Neural cell (in vitro differentiated cells): ENCODE measurements around the gene CDHR5. TPM values are rescaled to one million over a fixed set of nuclear protein-coding genes. Genes with fewer than 3 reads are reported as not detected.

Experiments used
- H2AFZ ChIP-seq: fragments of 200-600, 300-800 bp; sonication (generic), shearing (Covaris generic); 2 replicates; pipeline ENCODE4 v1.6.0; 2014; ENCODE audit warnings: low read depth, mild to moderate bottlenecking, antibody characterized with exemption, low read length, moderate library complexity
- H3F3A ChIP-seq: fragments of 200-600 bp; shearing (Covaris generic); 2 replicates; pipeline ENCODE4 v1.6.1; 2016; ENCODE audit warnings: mild to moderate bottlenecking, moderate library complexity, mixed read lengths, antibody characterized with exemption, low read length; ENCODE audit not compliant: insufficient read depth, poor library complexity, severe bottlenecking
- H3K27ac ChIP-seq: fragments of 200-600, 300-800 bp; sonication (generic), shearing (Covaris generic); 2 replicates; pipeline ENCODE4 v1.5.1; 2014; ENCODE audit warnings: mild to moderate bottlenecking, low read length, moderate library complexity
- H3K27me3 ChIP-seq: fragments of 300-800, 200-600 bp; sonication (generic), shearing (Covaris generic); 2 replicates; pipeline ENCODE4 v1.6.0; 2014; ENCODE audit warnings: mild to moderate bottlenecking, low read depth, low read length, moderate library complexity; ENCODE audit not compliant: insufficient read depth
- H3K36me3 ChIP-seq: fragments of 300-800, 200-600 bp; sonication (generic), shearing (Covaris generic); 2 replicates; pipeline ENCODE4 v1.5.1; 2014; ENCODE audit warnings: mild to moderate bottlenecking, antibody characterized with exemption, low read length, moderate library complexity; ENCODE audit not compliant: insufficient read depth
- H3K4me2 ChIP-seq: fragments of 300-800, 200-600 bp; sonication (generic), shearing (Covaris generic); 2 replicates; pipeline ENCODE4 v1.6.0; 2014; ENCODE audit warnings: mild to moderate bottlenecking, low read length
- H3K4me3 ChIP-seq: fragments of 300-800, 200-600 bp; sonication (generic), shearing (Covaris generic); 2 replicates; pipeline ENCODE4 v1.5.1; 2014; ENCODE audit warnings: mild to moderate bottlenecking, low read length, moderate library complexity
- H3K79me2 ChIP-seq: fragments of 200-600 bp; shearing (Covaris generic); replicated peaks from 2 replicates; pipeline ENCODE4 v1.6.0; 2014; ENCODE audit warnings: mild to moderate bottlenecking, low read length, moderate library complexity; ENCODE audit not compliant: insufficient read depth
- H3K9ac ChIP-seq: fragments of 300-800, 200-600 bp; sonication (generic), shearing (Covaris generic); 2 replicates; pipeline ENCODE4 v1.6.1; 2016; ENCODE audit warnings: mild to moderate bottlenecking, low read length, mixed read lengths
- H3K9me2 ChIP-seq: fragments of 200-600 bp; shearing (Covaris generic); 2 replicates; pipeline ENCODE4 v1.6.1; 2016; ENCODE audit warnings: mild to moderate bottlenecking, low read length, mixed read lengths; ENCODE audit not compliant: insufficient read depth
- H3K9me3 ChIP-seq: fragments of 200-600, 300-800 bp; sonication (generic), shearing (Covaris generic); 2 replicates; pipeline ENCODE4 v1.6.1; 2016; ENCODE audit warnings: mild to moderate bottlenecking, mixed run types, low read length, moderate library complexity, mixed read lengths
- H4K20me1 ChIP-seq: fragments of 200-600 bp; shearing (Covaris generic); 2 replicates; pipeline ENCODE4 v1.6.1; 2016; ENCODE audit warnings: mild to moderate bottlenecking, mixed run types; ENCODE audit not compliant: insufficient read depth
- EP300 ChIP-seq: fragments of 450-650 bp; conservative IDR thresholded peaks from 2 replicates; pipeline ENCODE4 v1.6.1; 2014; ENCODE audit warnings: antibody characterized with exemption, mild to moderate bottlenecking, moderate library complexity; ENCODE audit not compliant: poor library complexity, severe bottlenecking
- EZH2 ChIP-seq: fragments of 200-600, 300-800 bp; shearing (Covaris generic), sonication (generic); IDR thresholded peaks from 2 replicates; pipeline ENCODE4 v1.6.1; 2014; ENCODE audit warnings: antibody characterized with exemption, low read length, borderline replicate concordance, mild to moderate bottlenecking; ENCODE audit not compliant: insufficient read depth, poor library complexity, severe bottlenecking
- MXI1 ChIP-seq: fragments of 450-650 bp; conservative IDR thresholded peaks from 2 replicates; pipeline ENCODE4 v1.6.1; 2014; ENCODE audit warnings: antibody characterized with exemption, mild to moderate bottlenecking; ENCODE audit not compliant: poor library complexity, severe bottlenecking
- POLR2AphosphoS5 ChIP-seq: IDR thresholded peaks from 2 replicates; pipeline ENCODE4 v1.6.1; 2012
- RAD21 ChIP-seq: fragments of 450-650 bp; conservative IDR thresholded peaks from 2 replicates; pipeline ENCODE4 v1.6.1; 2014; ENCODE audit warnings: antibody characterized with exemption, mild to moderate bottlenecking, moderate library complexity
- REST ChIP-seq: IDR thresholded peaks from 2 replicates; pipeline ENCODE4 v1.6.1; 2012; ENCODE audit warnings: borderline replicate concordance
- SMC3 ChIP-seq: fragments of 450-650 bp; conservative IDR thresholded peaks from 2 replicates; pipeline ENCODE4 v1.6.1; 2014; ENCODE audit warnings: antibody characterized with exemption, mild to moderate bottlenecking, moderate library complexity; ENCODE audit not compliant: poor library complexity
- TAF1 ChIP-seq: IDR thresholded peaks from 2 replicates; pipeline ENCODE4 v1.6.1; 2012; ENCODE audit warnings: low read depth
- polyA plus RNA-seq: library from polyadenylated mRNA; depleted of rRNA; stranded (reverse); fragments of >200 nt; gene quantifications from 2 replicates; pipeline ENCODE4 v1.2.3, GENCODE V29; 2014
- TF ChIP-seq, protein P1 (sequence below): fragments of 450-650 bp; IDR thresholded peaks from 2 replicates; pipeline ENCODE4 v1.5.1; 2014; ENCODE audit warnings: antibody characterized with exemption, mild to moderate bottlenecking, moderate library complexity; ENCODE audit not compliant: poor library complexity, severe bottlenecking

Gene CDHR5
- polyA plus RNA-seq, 1 donor from 2014 or later = not detected

GRCh38 chr11:603154-603553, 21.6 kb downstream of the CDHR5 start (continued):
- TF ChIP-seq, protein P1, sequence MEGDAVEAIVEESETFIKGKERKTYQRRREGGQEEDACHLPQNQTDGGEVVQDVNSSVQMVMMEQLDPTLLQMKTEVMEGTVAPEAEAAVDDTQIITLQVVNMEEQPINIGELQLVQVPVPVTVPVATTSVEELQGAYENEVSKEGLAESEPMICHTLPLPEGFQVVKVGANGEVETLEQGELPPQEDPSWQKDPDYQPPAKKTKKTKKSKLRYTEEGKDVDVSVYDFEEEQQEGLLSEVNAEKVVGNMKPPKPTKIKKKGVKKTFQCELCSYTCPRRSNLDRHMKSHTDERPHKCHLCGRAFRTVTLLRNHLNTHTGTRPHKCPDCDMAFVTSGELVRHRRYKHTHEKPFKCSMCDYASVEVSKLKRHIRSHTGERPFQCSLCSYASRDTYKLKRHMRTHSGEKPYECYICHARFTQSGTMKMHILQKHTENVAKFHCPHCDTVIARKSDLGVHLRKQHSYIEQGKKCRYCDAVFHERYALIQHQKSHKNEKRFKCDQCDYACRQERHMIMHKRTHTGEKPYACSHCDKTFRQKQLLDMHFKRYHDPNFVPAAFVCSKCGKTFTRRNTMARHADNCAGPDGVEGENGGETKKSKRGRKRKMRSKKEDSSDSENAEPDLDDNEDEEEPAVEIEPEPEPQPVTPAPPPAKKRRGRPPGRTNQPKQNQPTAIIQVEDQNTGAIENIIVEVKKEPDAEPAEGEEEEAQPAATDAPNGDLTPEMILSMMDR = no peak

DNA sequence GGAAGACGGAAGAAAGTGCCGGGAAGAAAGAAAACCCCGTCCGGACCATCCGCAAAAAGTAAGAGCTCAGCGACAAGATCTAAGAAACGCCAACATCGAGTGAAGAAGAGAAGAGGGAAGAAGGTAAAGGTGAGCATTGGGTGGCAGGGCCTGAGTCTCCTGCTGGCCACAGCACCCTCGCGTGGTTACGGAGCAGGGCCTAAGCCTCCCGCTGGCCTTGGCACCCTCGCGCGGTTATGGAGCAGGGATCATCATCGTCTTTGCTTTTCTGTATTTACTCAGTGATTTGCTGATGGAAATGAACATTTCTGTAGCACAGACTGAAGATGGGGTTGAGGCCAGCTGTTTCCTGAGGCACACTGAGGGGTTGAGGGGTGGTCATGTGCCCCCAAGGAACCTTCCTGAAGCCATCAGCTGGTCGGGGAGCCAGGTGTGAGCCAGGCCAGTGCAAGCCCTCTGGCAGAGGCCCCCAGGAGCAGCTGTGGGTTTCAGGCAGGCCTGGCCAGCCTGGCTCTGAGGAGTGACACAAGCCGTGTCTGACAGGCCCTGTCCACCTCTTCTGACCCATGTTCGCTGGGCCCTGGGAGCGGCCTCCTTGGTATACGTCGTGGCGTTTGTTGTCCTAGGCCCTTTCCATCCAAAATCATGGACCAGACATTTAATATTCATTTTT, 23.0 kb downstream of the CDHR5 start:
- no peaks in the 10 kb centered on the region for H3F3A ChIP-seq
- no peaks in the 10 kb centered on the region for H3K9me3 ChIP-seq
- H3K4me2 ChIP-seq = no peak overlapping the region
- H3K9me2 ChIP-seq = no peaks in the 10 kb centered on the region
- no peaks in the 10 kb centered on the region for H3K36me3 ChIP-seq
- H3K27me3 ChIP-seq = no peaks in the 10 kb centered on the region
- H3K9ac ChIP-seq = no peak overlapping the region
- H3K4me3 ChIP-seq = no peak overlapping the region
- H3K79me2 ChIP-seq = no peaks in the 10 kb centered on the region
- no peak overlapping the region for H3K27ac ChIP-seq
- no peak overlapping the region for H2AFZ ChIP-seq
- no peak for TF ChIP-seq REST
- TF ChIP-seq, protein P1 = no peak
- TF ChIP-seq EZH2 = no peak
- TF ChIP-seq SMC3 = no peak
- TF ChIP-seq POLR2AphosphoS5 = no peak
- no peak for TF ChIP-seq RAD21
- TF ChIP-seq MXI1 = no peak
- TF ChIP-seq TAF1 = no peak
- no peak for TF ChIP-seq EP300
- no peaks in the 10 kb centered on the region for H4K20me1 ChIP-seq
